Astrocyte (in vitro differentiated cells and primary cell): ENCODE data around the gene APOB. TPM values are rescaled to one million over a fixed set of nuclear protein-coding genes. Genes with fewer than 3 reads are reported as not detected.

Experiments
- DNase-seq: peaks from one replicate; pipeline ENCODE4 v3.0.0-alpha.2; 2010; ENCODE audit warnings: low read depth
- FAIRE-seq: peaks from 2 replicates; lab custom pipeline; 2011; peaks lifted over from hg19 to GRCh38; lab: Jason Lieb, UNC
- H2AFZ ChIP-seq: 2 replicates; pipeline ENCODE4 v1.6.0; 2012; ENCODE audit warnings: low read depth, low read length, inconsistent platforms
- H3K27ac ChIP-seq: 2 replicates; pipeline ENCODE4 v1.5.1; 2011; ENCODE audit warnings: low read depth, low read length, inconsistent platforms
- H3K27me3 ChIP-seq: 2 replicates; pipeline ENCODE4 v1.6.0; 2011; ENCODE audit warnings: low read length, inconsistent platforms; ENCODE audit not compliant: insufficient read depth
- H3K36me3 ChIP-seq: 2 replicates; pipeline ENCODE4 v1.5.1; 2011; ENCODE audit warnings: low read length, inconsistent platforms; ENCODE audit not compliant: insufficient read depth
- H3K4me1 ChIP-seq: 2 replicates; pipeline ENCODE4 v1.5.1; 2011; ENCODE audit warnings: low read length, inconsistent platforms; ENCODE audit not compliant: insufficient read depth
- H3K4me2 ChIP-seq: 2 replicates; pipeline ENCODE4 v1.6.0; 2012; ENCODE audit warnings: low read length, inconsistent platforms
- H3K4me3 ChIP-seq: 2 replicates; pipeline ENCODE4 v1.5.1; 2011; ENCODE audit warnings: low read depth, mild to moderate bottlenecking, low read length, inconsistent platforms; ENCODE audit not compliant: insufficient read depth
- H3K79me2 ChIP-seq: 2 replicates; pipeline ENCODE4 v1.6.0; 2012; ENCODE audit warnings: mild to moderate bottlenecking, low read length, inconsistent platforms; ENCODE audit not compliant: insufficient read depth
- H3K9ac ChIP-seq: 2 replicates; pipeline ENCODE4 v1.6.0; 2012; ENCODE audit warnings: mild to moderate bottlenecking, low read length, inconsistent platforms
- H3K9me3 ChIP-seq: 2 replicates; pipeline ENCODE4 v1.5.1; 2012; ENCODE audit warnings: low read depth, mild to moderate bottlenecking, low read length, inconsistent platforms; ENCODE audit not compliant: insufficient read depth
- H4K20me1 ChIP-seq: 2 replicates; pipeline ENCODE4 v1.6.0; 2012; ENCODE audit warnings: low read length, inconsistent platforms; ENCODE audit not compliant: insufficient read depth
- H3K27ac Mint-ChIP-seq: one replicate; pipeline ENCODE4 v1.8.0; 2021; ENCODE audit warnings: mild to moderate bottlenecking, mixed read lengths; ENCODE audit not compliant: unreplicated experiment
- H3K27me3 Mint-ChIP-seq: one replicate; pipeline ENCODE4 v1.8.0; 2021; ENCODE audit warnings: low read depth, mixed read lengths; ENCODE audit not compliant: unreplicated experiment
- H3K36me3 Mint-ChIP-seq: one replicate; pipeline ENCODE4 v1.8.0; 2021; ENCODE audit warnings: low read depth, mixed read lengths; ENCODE audit not compliant: unreplicated experiment
- H3K4me1 Mint-ChIP-seq: one replicate; pipeline ENCODE4 v1.8.0; 2021; ENCODE audit warnings: low read depth, mixed read lengths; ENCODE audit not compliant: unreplicated experiment
- H3K4me3 Mint-ChIP-seq: one replicate; pipeline ENCODE4 v1.8.0; 2021; ENCODE audit warnings: mild to moderate bottlenecking, moderate library complexity, mixed read lengths; ENCODE audit not compliant: unreplicated experiment
- H3K9me3 Mint-ChIP-seq: one replicate; pipeline ENCODE4 v1.8.0; 2021; ENCODE audit warnings: mild to moderate bottlenecking, mixed read lengths; ENCODE audit not compliant: unreplicated experiment
- CTCF ChIP-seq: IDR thresholded peaks from 2 replicates; pipeline ENCODE4 v1.5.1; 2011; ENCODE audit warnings: low read depth, mild to moderate bottlenecking, inconsistent platforms, low read length, moderate library complexity; ENCODE audit not compliant: insufficient read depth
- EZH2 ChIP-seq: IDR thresholded peaks from 2 replicates; pipeline ENCODE4 v1.6.1; 2012; ENCODE audit warnings: mild to moderate bottlenecking, low read length, inconsistent platforms; ENCODE audit not compliant: insufficient read depth
- total RNA-seq: library from RNA; stranded (reverse); gene quantifications from 2 replicates; pipeline ENCODE4 v1.2.1, GENCODE V29; 2021

The APOB gene
- total RNA-seq, 1 donor from 2014 or later = 0.05 TPM

GRCh38 chr2:20955277-20956026 is 88.4 kb downstream of the APOB start:
- Histone ChIP-seq H4K20me1 (no peaks in the 10 kb centered on the region), H3K27ac (no peak overlapping the region), H3K9ac (no peak overlapping the region), H3K4me3 (no peak overlapping the region), H3K4me1 (no peaks in the 10 kb centered on the region), H3K9me3 (no peaks in the 10 kb centered on the region), H2AFZ (no peak overlapping the region), H3K79me2 (no peaks in the 10 kb centered on the region), H3K4me2 (no peak overlapping the region), H3K27me3 (no peaks in the 10 kb centered on the region), H3K36me3 (no peaks in the 10 kb centered on the region)
- TF ChIP-seq CTCF (no peak), EZH2 (no peak)
- no peak for FAIRE-seq
- H3K4me3 Mint-ChIP-seq = no peak overlapping the region
- no peak for DNase-seq
- H3K9me3 Mint-ChIP-seq = peaks cover 1% of the 10 kb centered on the region
- H3K4me1 Mint-ChIP-seq = no peaks in the 10 kb centered on the region
- H3K27ac Mint-ChIP-seq = no peak overlapping the region
- no peaks in the 10 kb centered on the region for H3K36me3 Mint-ChIP-seq
- H3K27me3 Mint-ChIP-seq = peaks cover 24% of the 10 kb centered on the region

- TF ChIP-seq EZH2 (no peak), CTCF (no peak)
- no peaks in the 10 kb centered on the region for H4K20me1 ChIP-seq
- H3K9ac ChIP-seq = no peak overlapping the region
- H3K9me3 Mint-ChIP-seq = no peaks in the 10 kb centered on the region
- FAIRE-seq (no peak), DNase-seq (no peak)
- H3K36me3 ChIP-seq = no peaks in the 10 kb centered on the region
- H3K9me3 ChIP-seq = no peaks in the 10 kb centered on the region
- H3K27me3 Mint-ChIP-seq = peaks cover 13% of the 10 kb centered on the region
- H3K4me3 ChIP-seq = no peak overlapping the region
- no peak overlapping the region for H3K4me2 ChIP-seq
- no peak overlapping the region for H3K27ac ChIP-seq
- H3K36me3 Mint-ChIP-seq = no peaks in the 10 kb centered on the region
- no peaks in the 10 kb centered on the region for H3K27me3 ChIP-seq
- H3K79me2 ChIP-seq = no peaks in the 10 kb centered on the region
- H3K4me1 Mint-ChIP-seq = no peaks in the 10 kb centered on the region
- no peaks in the 10 kb centered on the region for H3K4me1 ChIP-seq
- no peak overlapping the region for H2AFZ ChIP-seq
- no peak overlapping the region for H3K27ac Mint-ChIP-seq
- H3K4me3 Mint-ChIP-seq = no peak overlapping the region
Measured at GRCh38 chr2:20953146-20953824, 90.6 kb downstream of the APOB start.

Other genes starting within 250 kb of the APOB start
- 19.3 and 25.7 TPM in 2 replicates for gene LDAH, start 221.0 kb downstream of the APOB start, total RNA-seq
- not detected in 2 replicates for gene TDRD15, start 79.9 kb upstream of the APOB start, total RNA-seq